ENCODE measurements around the gene PPP1R27. TPM values are rescaled to one million over a fixed set of nuclear protein-coding genes. Genes with fewer than 3 reads are reported as not detected.
A peak's percentile ranks its signal among the peaks of the same experiment; 100 is the strongest.

PPP1R27 gene
- polyA plus RNA-seq, 1 donor (not counting 4 experiments of a cell fraction or from before 2014, with no cell fraction given) = 0.12 TPM

GRCh38 chr17:81803728-81804558 is 30.9 kb downstream of the PPP1R27 start, which contains the start of gene GCGR:
Gene GCGR (plus strand): TSS chr17:81804150. CDS start chr17:81809019, 4,869 bp downstream.
- Histone ChIP-seq H3K9ac (ENCODE audit: control insufficient read depth, extremely low read depth, insufficient read depth, low read length) (no peak within 1 kb of the TSS), H3K9me3 (ENCODE audit: control insufficient read depth, low read depth, low read length) (no peaks in the 10 kb centered on the region), H3K9me1 (ENCODE audit: control insufficient read depth, extremely low read depth, insufficient read depth, low read length) (no peaks in the 10 kb centered on the region), H3K36me3 (ENCODE audit: control insufficient read depth in 2 of 2, extremely low read depth in 1 of 2, insufficient read depth in 2 of 2, low read length in 2 of 2) (no peaks in the 10 kb centered on the region), H3K27me3 (ENCODE audit: control insufficient read depth, extremely low read depth, insufficient read depth, low read length) (peaks cover 81% of the 10 kb centered on the region), H4K20me1 (ENCODE audit: control insufficient read depth, extremely low read depth, insufficient read depth, low read length) (no peaks in the 10 kb centered on the region), H3K4me1 (ENCODE audit: control insufficient read depth, extremely low read depth, insufficient read depth, low read length) (no peaks in the 10 kb centered on the region), H3K79me2 (ENCODE audit: control insufficient read depth, insufficient read depth, low read length) (no peaks in the 10 kb centered on the region), H3K27ac (ENCODE audit: control insufficient read depth, insufficient read depth, low read length) (no peak within 1 kb of the TSS), H3K4me3 (ENCODE audit: control insufficient read depth in 2 of 3, extremely low read depth in 1 of 3, insufficient read depth in 2 of 3, low read depth in 1 of 3, low read length in 3 of 3) (no peak within 1 kb of the TSS), H3K4me2 (ENCODE audit: control insufficient read depth, extremely low read depth, insufficient read depth, low read depth, low read length) (no peak within 1 kb of the TSS), H2AFZ (ENCODE audit: control insufficient read depth, low read length) (no peak within 1 kb of the TSS)
- no peak for DNase-seq (ENCODE audit: low read depth, low spot score)
- no peak for TF ChIP-seq EZH2 (IDR thresholded peaks at IDR 0.05; ENCODE audit: low read length)
- TF ChIP-seq CTCF (optimal IDR thresholded peaks at IDR 0.05 in 1 of 3, IDR thresholded peaks at IDR 0.05 in 1 of 3, conservative IDR thresholded peaks at IDR 0.05 in 1 of 3; ENCODE audit: extremely low read depth in 1 of 3, insufficient read depth in 2 of 3, low read length in 3 of 3) = no peak
- dilution Hi-C loops (cut with MboI; ENCODE audit: extremely low pct_ligation_motif_present, low sequenced_read_pairs) = no loop called here
- FAIRE-seq = no peak

GRCh38 chr17:81802856-81803643 is 31.8 kb downstream of the PPP1R27 start:
- H3K9me1 ChIP-seq (ENCODE audit: control insufficient read depth, extremely low read depth, insufficient read depth, low read length) = no peaks in the 10 kb centered on the region
- H3K9me3 ChIP-seq (ENCODE audit: control insufficient read depth, low read depth, low read length) = no peaks in the 10 kb centered on the region
- H4K20me1 ChIP-seq (ENCODE audit: control insufficient read depth, extremely low read depth, insufficient read depth, low read length) = no peaks in the 10 kb centered on the region
- peaks cover 75% of the 10 kb centered on the region for H3K27me3 ChIP-seq (ENCODE audit: control insufficient read depth, extremely low read depth, insufficient read depth, low read length)
- H3K9ac ChIP-seq (ENCODE audit: control insufficient read depth, extremely low read depth, insufficient read depth, low read length) = no peak overlapping the region
- DNase-seq (ENCODE audit: low read depth, low spot score) (no peak), FAIRE-seq (no peak)
- no peak overlapping the region for H3K4me2 ChIP-seq (ENCODE audit: control insufficient read depth, extremely low read depth, insufficient read depth, low read depth, low read length)
- TF ChIP-seq CTCF (optimal IDR thresholded peaks at IDR 0.05 in 1 of 3, IDR thresholded peaks at IDR 0.05 in 1 of 3, conservative IDR thresholded peaks at IDR 0.05 in 1 of 3; ENCODE audit: extremely low read depth in 1 of 3, insufficient read depth in 2 of 3, low read length in 3 of 3) (no peak), EZH2 (IDR thresholded peaks at IDR 0.05; ENCODE audit: low read length) (peak; percentile 76)
- H3K36me3 ChIP-seq (ENCODE audit: control insufficient read depth in 2 of 2, extremely low read depth in 1 of 2, insufficient read depth in 2 of 2, low read length in 2 of 2) = no peaks in the 10 kb centered on the region
- dilution Hi-C loops (cut with MboI; ENCODE audit: extremely low pct_ligation_motif_present, low sequenced_read_pairs) = no loop called here
- H3K27ac ChIP-seq (ENCODE audit: control insufficient read depth, insufficient read depth, low read length) = no peak overlapping the region
- H2AFZ ChIP-seq (ENCODE audit: control insufficient read depth, low read length) = no peak overlapping the region
- H3K4me1 ChIP-seq (ENCODE audit: control insufficient read depth, extremely low read depth, insufficient read depth, low read length) = no peaks in the 10 kb centered on the region
- H3K4me3 ChIP-seq (ENCODE audit: control insufficient read depth in 2 of 3, extremely low read depth in 1 of 3, insufficient read depth in 2 of 3, low read depth in 1 of 3, low read length in 3 of 3) = no peak overlapping the region
- H3K79me2 ChIP-seq (ENCODE audit: control insufficient read depth, insufficient read depth, low read length) = no peaks in the 10 kb centered on the region

All from keratinocyte (primary cell).